Memory B cell (primary cell): ENCODE measurements around the gene FBRSL1.

ENCODE experiments used
- ATAC-seq: fragments of 150-1000 bp; cut with Tn5 transposase; 2 replicates; pipeline ENCODE4 v1.10.0; 2021; ENCODE audit warnings: low read depth, mild to moderate bottlenecking, moderate library complexity
- DNase-seq, 2 donors: peaks; one replicate each; pipeline ENCODE4 v3.0.0; 2022; ENCODE audit warnings: low spot score in 2 of 2
- H3K27ac Mint-ChIP-seq: one replicate; pipeline ENCODE4 v1.8.0; 2022; ENCODE audit warnings: mild to moderate bottlenecking, moderate library complexity, mixed read lengths
- H3K27me3 Mint-ChIP-seq: one replicate; pipeline ENCODE4 v1.8.0; 2022; ENCODE audit warnings: mixed read lengths
- H3K36me3 Mint-ChIP-seq: one replicate; pipeline ENCODE4 v1.8.0; 2022; ENCODE audit warnings: mild to moderate bottlenecking, mixed read lengths
- H3K4me1 Mint-ChIP-seq: one replicate; pipeline ENCODE4 v1.8.0; 2022; ENCODE audit warnings: mixed read lengths
- H3K4me3 Mint-ChIP-seq: one replicate; pipeline ENCODE4 v1.8.0; 2022; ENCODE audit warnings: mild to moderate bottlenecking, moderate library complexity, mixed read lengths
- H3K9me3 Mint-ChIP-seq: one replicate; pipeline ENCODE4 v1.8.0; 2022; ENCODE audit warnings: mixed read lengths

FBRSL1 gene

GRCh38 chr12:132479938-132480622, 9.9 kb upstream of the FBRSL1 start:
- DNase-seq (no peak), ATAC-seq (no peak)
- Mint-ChIP-seq H3K4me3 (no peak overlapping the region), H3K36me3 (no peaks in the 10 kb centered on the region), H3K27me3 (no peaks in the 10 kb centered on the region), H3K27ac (peak overlapping the region; percentile 50), H3K9me3 (no peaks in the 10 kb centered on the region), H3K4me1 (peaks cover 52% of the 10 kb centered on the region)

GRCh38 chr12:132480623-132481132, 9.3 kb upstream of the FBRSL1 start:
- Mint-ChIP-seq H3K4me3 (no peak overlapping the region), H3K36me3 (no peaks in the 10 kb centered on the region), H3K27me3 (no peaks in the 10 kb centered on the region), H3K27ac (peak overlapping the region; percentile 82), H3K4me1 (peaks cover 52% of the 10 kb centered on the region), H3K9me3 (no peaks in the 10 kb centered on the region)
- no peak for ATAC-seq
- no peak for DNase-seq

- Mint-ChIP-seq H3K9me3 (no peaks in the 10 kb centered on the region), H3K4me3 (peak overlapping the region; percentile 11), H3K4me1 (peaks cover 51% of the 10 kb centered on the region), H3K27ac (peak overlapping the region; percentile 82), H3K27me3 (no peaks in the 10 kb centered on the region), H3K36me3 (no peaks in the 10 kb centered on the region)
- ATAC-seq (no peak), DNase-seq (no peak)
Measured at GRCh38 chr12:132481345-132481744, 8.6 kb upstream of the FBRSL1 start.

GRCh38 chr12:132481771-132482745, 7.9 kb upstream of the FBRSL1 start:
- H3K4me1 Mint-ChIP-seq, result peaks cover 48% of the 10 kb centered on the region
- H3K9me3 Mint-ChIP-seq, result no peaks in the 10 kb centered on the region
- DNase-seq (peak in 1 of 2 donors; percentile 56), ATAC-seq (peak; percentile 88)
- H3K4me3 Mint-ChIP-seq, result peak overlapping the region; percentile 32
- no peaks in the 10 kb centered on the region for H3K36me3 Mint-ChIP-seq
- H3K27me3 Mint-ChIP-seq, result no peaks in the 10 kb centered on the region
- peak overlapping the region; percentile 82 for H3K27ac Mint-ChIP-seq

- Mint-ChIP-seq H3K27ac (peak overlapping the region; percentile 82), H3K4me1 (peaks cover 51% of the 10 kb centered on the region), H3K9me3 (no peaks in the 10 kb centered on the region), H3K27me3 (no peaks in the 10 kb centered on the region), H3K36me3 (no peaks in the 10 kb centered on the region), H3K4me3 (no peak overlapping the region)
- ATAC-seq, result no peak
- no peak for DNase-seq
Measured at GRCh38 chr12:132482771-132483170, 7.2 kb upstream of the FBRSL1 start.

- DNase-seq (no peak), ATAC-seq (no peak)
- Mint-ChIP-seq H3K9me3 (no peaks in the 10 kb centered on the region), H3K36me3 (no peaks in the 10 kb centered on the region), H3K27me3 (no peaks in the 10 kb centered on the region), H3K27ac (no peak overlapping the region), H3K4me3 (no peak overlapping the region), H3K4me1 (peaks cover 51% of the 10 kb centered on the region)
Measured at GRCh38 chr12:132483208-132483607, 6.7 kb upstream of the FBRSL1 start.

GRCh38 chr12:132483612-132484011, 6.3 kb upstream of the FBRSL1 start:
- Mint-ChIP-seq H3K27me3 (no peaks in the 10 kb centered on the region), H3K27ac (no peak overlapping the region), H3K36me3 (no peaks in the 10 kb centered on the region), H3K4me3 (no peak overlapping the region), H3K9me3 (no peaks in the 10 kb centered on the region), H3K4me1 (peaks cover 49% of the 10 kb centered on the region)
- DNase-seq (no peak), ATAC-seq (no peak)

- Mint-ChIP-seq H3K27me3 (no peaks in the 10 kb centered on the region), H3K4me1 (peaks cover 47% of the 10 kb centered on the region), H3K9me3 (no peaks in the 10 kb centered on the region), H3K4me3 (no peak overlapping the region), H3K36me3 (no peaks in the 10 kb centered on the region), H3K27ac (no peak overlapping the region)
- DNase-seq (no peak), ATAC-seq (no peak)
Measured at GRCh38 chr12:132484183-132484890, 5.6 kb upstream of the FBRSL1 start.

- Mint-ChIP-seq H3K9me3 (no peaks in the 10 kb centered on the region), H3K27me3 (no peaks in the 10 kb centered on the region), H3K4me3 (no peak overlapping the region), H3K4me1 (peaks cover 43% of the 10 kb centered on the region), H3K36me3 (no peaks in the 10 kb centered on the region), H3K27ac (no peak overlapping the region)
- DNase-seq (no peak), ATAC-seq (no peak)
Measured at GRCh38 chr12:132484891-132485441, 5.0 kb upstream of the FBRSL1 start.

GRCh38 chr12:132485619-132486018, 4.3 kb upstream of the FBRSL1 start:
- no peak overlapping the region for H3K4me3 Mint-ChIP-seq
- no peak for ATAC-seq
- peak overlapping the region; percentile 35 for H3K27ac Mint-ChIP-seq
- no peak for DNase-seq
- H3K9me3 Mint-ChIP-seq, result no peaks in the 10 kb centered on the region
- peaks cover 43% of the 10 kb centered on the region for H3K4me1 Mint-ChIP-seq
- no peaks in the 10 kb centered on the region for H3K27me3 Mint-ChIP-seq
- no peaks in the 10 kb centered on the region for H3K36me3 Mint-ChIP-seq

- H3K4me3 Mint-ChIP-seq, result no peak overlapping the region
Measured at GRCh38 chr12:132486168-132486567, 3.8 kb upstream of the FBRSL1 start.

GRCh38 chr12:132486576-132486975, 3.4 kb upstream of the FBRSL1 start:
- Mint-ChIP-seq H3K27me3 (no peaks in the 10 kb centered on the region), H3K27ac (peak overlapping the region; percentile 94), H3K4me1 (peaks cover 39% of the 10 kb centered on the region), H3K4me3 (no peak overlapping the region), H3K36me3 (no peaks in the 10 kb centered on the region), H3K9me3 (no peaks in the 10 kb centered on the region)
- DNase-seq (no peak), ATAC-seq (no peak)

More at GRCh38 chr12:132486168-132486567, 3.8 kb upstream of the FBRSL1 start:
- peak overlapping the region; percentile 35 for H3K27ac Mint-ChIP-seq
- peaks cover 41% of the 10 kb centered on the region for H3K4me1 Mint-ChIP-seq
- no peak for DNase-seq
- H3K9me3 Mint-ChIP-seq, result no peaks in the 10 kb centered on the region
- no peak for ATAC-seq
- H3K36me3 Mint-ChIP-seq, result no peaks in the 10 kb centered on the region
- H3K27me3 Mint-ChIP-seq, result no peaks in the 10 kb centered on the region

GRCh38 chr12:132487311-132487741, 2.6 kb upstream of the FBRSL1 start:
- no peak for DNase-seq
- Mint-ChIP-seq H3K36me3 (peaks cover 3% of the 10 kb centered on the region), H3K4me1 (peaks cover 40% of the 10 kb centered on the region), H3K27ac (peak overlapping the region; percentile 94), H3K9me3 (no peaks in the 10 kb centered on the region), H3K27me3 (no peaks in the 10 kb centered on the region), H3K4me3 (peak overlapping the region; percentile 93)
- ATAC-seq, result no peak
